ENCODE results near the gene HAPSTR1. TPM values are rescaled to one million over a fixed set of nuclear protein-coding genes. Genes with fewer than 3 reads are reported as not detected.

The HAPSTR1 gene
- total and polyA plus RNA-seq, 2 of the 13 experiments (the other 11 are each of a cell fraction or from before 2014, with no cell fraction given), result 25.2 to 83.2 TPM

DNA sequence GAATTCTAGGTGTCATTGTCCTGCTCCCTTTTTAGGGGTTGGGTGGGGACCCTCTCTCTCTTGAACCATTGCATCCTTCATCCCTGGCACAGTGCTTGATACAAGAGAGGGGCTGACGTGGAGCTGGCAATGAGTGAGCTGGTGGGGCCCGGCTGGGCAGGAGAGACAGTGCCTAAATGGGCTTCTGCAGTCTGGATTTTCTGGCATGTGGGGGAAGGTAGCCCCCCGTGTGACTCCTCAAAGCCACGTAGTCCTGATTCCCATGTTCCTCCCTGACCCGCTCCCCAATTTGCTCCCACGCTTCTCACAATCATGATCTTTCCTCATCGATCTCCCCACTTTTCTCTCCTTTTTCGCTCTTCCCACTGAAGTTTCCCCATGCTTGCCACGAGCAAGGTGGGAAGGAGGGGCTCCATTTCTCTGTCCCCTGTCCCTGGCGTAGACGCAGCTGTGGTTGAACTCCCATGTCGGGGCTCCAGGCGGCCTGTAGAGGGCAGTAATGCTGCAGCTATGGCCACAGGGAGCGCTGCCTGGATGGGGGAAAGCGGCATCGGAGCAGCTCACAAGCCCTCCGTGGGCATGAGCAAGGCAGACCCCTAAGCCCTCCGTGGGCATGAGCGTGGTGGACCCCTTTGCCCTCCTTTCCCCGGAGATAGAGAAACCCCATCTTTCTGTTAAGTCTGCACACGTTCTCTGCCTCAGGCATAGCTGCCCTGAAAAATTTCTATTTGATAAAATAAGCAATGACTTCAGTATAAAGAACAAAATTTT is 47.5 kb downstream of the HAPSTR1 start (continued):
- no peak for TF ChIP-seq ZNF646 (CRISPR knock-in tag; IDR thresholded peaks at IDR 0.05)
- no peak for TF ChIP-seq ZNF737 (CRISPR knock-in tag; IDR thresholded peaks at IDR 0.05; ENCODE audit: borderline replicate concordance)
- TF ChIP-seq RBM22 (optimal IDR thresholded peaks at IDR 0.05; ENCODE audit: low read length), result peak; percentile 57
- peak; percentile 29; the same call in 1 of the 2 replicates for TF ChIP-seq TFDP1 (CRISPR knock-in tag; IDR thresholded peaks at IDR 0.05; ENCODE audit: borderline replicate concordance)
- no peak for TF ChIP-seq STAT5B (CRISPR knock-in tag; IDR thresholded peaks at IDR 0.05)
- no peak for TF ChIP-seq ZNF468 (CRISPR knock-in tag; IDR thresholded peaks at IDR 0.05)
- TF ChIP-seq CBX2 (IDR thresholded peaks at IDR 0.05; ENCODE audit: low read depth, low read length), result no peak
- no peak for TF ChIP-seq CBX2 (CRISPR knock-in tag; IDR thresholded peaks at IDR 0.05; ENCODE audit: low read depth)
- TF ChIP-seq BCL6 (CRISPR knock-in tag; IDR thresholded peaks at IDR 0.05), result peak; percentile 44; the same call in 1 of the 2 replicates
- peak; percentile 39; the same call in 1 of the 2 replicates for TF ChIP-seq ELF3 (CRISPR knock-in tag; IDR thresholded peaks at IDR 0.05)
- no peak for TF ChIP-seq BATF2 (CRISPR knock-in tag; IDR thresholded peaks at IDR 0.05)
- no peak for TF ChIP-seq ZFP1 (CRISPR knock-in tag; IDR thresholded peaks at IDR 0.05)
- no peak for TF ChIP-seq SETDB1 (CRISPR knock-in tag; IDR thresholded peaks at IDR 0.05; ENCODE audit: borderline replicate concordance)
- TF ChIP-seq CERS6 (CRISPR knock-in tag; IDR thresholded peaks at IDR 0.05), result no peak
- no peak for TF ChIP-seq FOXJ3 (CRISPR knock-in tag; IDR thresholded peaks at IDR 0.05; ENCODE audit: borderline replicate concordance)
- no peak for TF ChIP-seq TMF1 (CRISPR knock-in tag; IDR thresholded peaks at IDR 0.05; ENCODE audit: low read depth)
- TF ChIP-seq MXI1 (IDR thresholded peaks at IDR 0.05; ENCODE audit: borderline replicate concordance, low read depth, low read length), result 0 out of 3 replicates have a peak, but pooled peaks have one; percentile 28
- no peak for TF ChIP-seq ZNF577 (CRISPR knock-in tag; IDR thresholded peaks at IDR 0.05; ENCODE audit: borderline replicate concordance, low read depth)
- peak; percentile 27; the same call in 1 of the 2 replicates for TF ChIP-seq MTF2 (CRISPR knock-in tag; IDR thresholded peaks at IDR 0.05; ENCODE audit: borderline replicate concordance)
- TF ChIP-seq EZH2 (conservative IDR thresholded peaks at IDR 0.05; ENCODE audit: low read depth, low read length), result peak; percentile 56; the same call in 1 of the 2 replicates
- peak; percentile 75 for TF ChIP-seq ZMYM3 (CRISPR knock-in tag; IDR thresholded peaks at IDR 0.05)
- TF ChIP-seq DMAP1 (CRISPR knock-in tag; IDR thresholded peaks at IDR 0.05), result no peak
